HCT116 (cell line): ENCODE measurements around the gene OSBP2. TPM values are rescaled to one million over a fixed set of nuclear protein-coding genes. Genes with fewer than 3 reads are reported as not detected.

Experiments
- ATAC-seq: fragments of 200-7000 bp; cut with Tn5 transposase; 2 replicates; pipeline ENCODE4 v1.9.1; 2020; ENCODE audit warnings: mild to moderate bottlenecking, moderate library complexity
- BruUV-seq: library from RNA; stranded (reverse); fragments of 400-500 nt; replicated peaks from 2 replicates; lab custom pipeline; 2021; lab: Mats Ljungman, UMichigan
- CTCF ChIA-PET: fragments of 300-600 bp; sonication (Branson Sonifier 250); formaldehyde crosslinking; loops from one replicate; lab custom pipeline; 2021; ENCODE audit warnings: antibody characterized with exemption; lab: Charles Lee
- POLR2A ChIA-PET: fragments of 300-600, 350-600 bp; sonication (Branson Sonifier 250); formaldehyde crosslinking; loops from one replicate; lab custom pipeline; 2021; ENCODE audit warnings: antibody characterized with exemption; lab: Charles Lee
- RAD21 ChIA-PET, 2 experiments: fragments of 300-600 bp; sonication (Branson Sonifier 250); formaldehyde crosslinking; loops; one replicate each; lab custom pipeline; 2023; ENCODE audit warnings: low total read pairs in 2 of 2; ENCODE audit not compliant: uncharacterized antibody in 2 of 2, unreplicated experiment in 2 of 2, low non-redundant PET in 1 of 2; lab: Charles Lee
- DNase-seq: peaks from one replicate; pipeline ENCODE4 v3.0.0-alpha.2; 2010; ENCODE audit warnings: low read depth, low spot score
- H2AFZ ChIP-seq: fragments of 200-600 bp; shearing (Covaris generic), sonication (generic); 2 replicates; pipeline ENCODE4 v1.6.1; 2017; ENCODE audit warnings: low read depth, mixed run types, mixed read lengths, antibody characterized with exemption, low read length; ENCODE audit not compliant: poor library complexity, severe bottlenecking
- H3K27ac ChIP-seq: 2 replicates; pipeline ENCODE4 v1.5.1; 2012; ENCODE audit warnings: low read depth, low read length
- H3K27me3 ChIP-seq: fragments of 200-600 bp; sonication (generic); 2 replicates; pipeline ENCODE4 v1.6.1; 2016; ENCODE audit warnings: mixed run types, low read length, mixed read lengths; ENCODE audit not compliant: insufficient read depth
- H3K36me3 ChIP-seq, 2 experiments: fragments of 200-500 bp in 1 of 2; fragments of 200-600 bp in 1 of 2; sonication (Bioruptor generic) in 1 of 2; sonication (generic) in 1 of 2; 2 replicates each; pipeline versions ENCODE4 v1.5.1 to v1.6.1; 2014 to 2016; ENCODE audit warnings: low read length in 2 of 2, inconsistent platforms in 1 of 2, mixed read lengths in 1 of 2, mixed run types in 1 of 2; ENCODE audit not compliant: insufficient read depth in 2 of 2, control insufficient read depth in 1 of 2
- H3K4me1 ChIP-seq, 2 experiments: fragments of 200-600 bp in 1 of 2; sonication (generic) in 1 of 2; 2 replicates each; pipeline versions ENCODE4 v1.5.1 to v1.6.1; 2012 to 2017; ENCODE audit warnings: low read length in 2 of 2, inconsistent platforms in 1 of 2, mild to moderate bottlenecking in 1 of 2, mixed read lengths in 1 of 2, mixed run types in 1 of 2, moderate library complexity in 1 of 2; ENCODE audit not compliant: insufficient read depth in 2 of 2, control insufficient read depth in 1 of 2
- H3K4me2 ChIP-seq: fragments of 200-600 bp; sonication (generic); 2 replicates; pipeline ENCODE4 v1.6.1; 2017; ENCODE audit warnings: mixed run types, low read length, mixed read lengths
- H3K4me3 ChIP-seq, 2 experiments: fragments of 200-600 bp in 1 of 2; sonication (generic) in 1 of 2; replicated peaks in 1 of 2; 2 replicates each; pipeline ENCODE4 v1.5.1; 2011 to 2016; ENCODE audit warnings: low read length in 2 of 2, control low read depth in 1 of 2, low read depth in 1 of 2, mild to moderate bottlenecking in 1 of 2, mixed read lengths in 1 of 2, mixed run types in 1 of 2
- H3K79me2 ChIP-seq: fragments of 200-600 bp; sonication (generic); 2 replicates; pipeline ENCODE4 v1.6.1; 2017; ENCODE audit warnings: mild to moderate bottlenecking, mixed run types, low read length, moderate library complexity, mixed read lengths; ENCODE audit not compliant: insufficient read depth
- H3K9ac ChIP-seq: fragments of 200-600 bp; sonication (generic); 2 replicates; pipeline ENCODE4 v1.6.1; 2016; ENCODE audit warnings: low read length, mixed read lengths
- H3K9me2 ChIP-seq: fragments of 200-600 bp; sonication (generic), shearing (Covaris generic); 2 replicates; pipeline ENCODE4 v1.6.1; 2017; ENCODE audit warnings: mixed run types, mild to moderate bottlenecking, moderate library complexity; ENCODE audit not compliant: insufficient read depth
- H3K9me3 ChIP-seq, 2 experiments: fragments of 200-500 bp in 1 of 2; fragments of 200-600 bp in 1 of 2; sonication (Bioruptor generic) in 1 of 2; sonication (generic) in 1 of 2; 2 replicates each; pipeline ENCODE4 v1.6.1; 2014 to 2017; ENCODE audit warnings: low read length in 2 of 2, mixed read lengths in 2 of 2, inconsistent platforms in 1 of 2, low read depth in 1 of 2, mild to moderate bottlenecking in 1 of 2, mixed run types in 1 of 2, moderate library complexity in 1 of 2; ENCODE audit not compliant: control insufficient read depth in 1 of 2, insufficient read depth in 1 of 2
- H4K20me1 ChIP-seq: fragments of 200-600 bp; sonication (generic), shearing (Covaris generic); 2 replicates; pipeline ENCODE4 v1.6.1; 2017; ENCODE audit warnings: mixed run types, mild to moderate bottlenecking, moderate library complexity; ENCODE audit not compliant: insufficient read depth
- CEBPB ChIP-seq: IDR thresholded peaks from 2 replicates; pipeline ENCODE4 v1.6.1; 2012; ENCODE audit warnings: low read depth
- ELF1 ChIP-seq: IDR thresholded peaks from 2 replicates; pipeline ENCODE4 v1.6.1; 2012; ENCODE audit warnings: low read depth, borderline replicate concordance
- RAD21 ChIP-seq: IDR thresholded peaks from 2 replicates; pipeline ENCODE4 v1.6.1; 2012; ENCODE audit warnings: low read depth, mild to moderate bottlenecking
- SIN3A ChIP-seq: IDR thresholded peaks from 2 replicates; pipeline ENCODE4 v1.6.1; 2012; ENCODE audit warnings: low read depth
- TCF7L2 ChIP-seq: IDR thresholded peaks from 2 replicates; pipeline ENCODE4 v1.7.0; 2011; ENCODE audit warnings: borderline replicate concordance, inconsistent platforms; ENCODE audit not compliant: insufficient read depth, insufficient read length; ENCODE audit errors: extremely low read depth
- intact Hi-C: fragments of 100-400 bp; cut with micrococcal nuclease; formaldehyde crosslinking; loops from 2 replicates; pipeline ENCODE4 v1.10.0; 2022
- total RNA-seq: library from RNA; stranded (reverse); gene quantifications from one replicate; pipeline ENCODE4 v1.2.1, GENCODE V29; 2021; ENCODE audit not compliant: unreplicated experiment
- TF ChIP-seq, protein P1 (sequence below), 3 experiments: fragments of 200-600 bp in 1 of 3; sonication (generic) in 1 of 3; IDR thresholded peaks in 2 of 3; conservative IDR thresholded peaks in 1 of 3; 2 replicates each; pipeline ENCODE4 v1.5.1; 2012 to 2017; ENCODE audit warnings: low read depth in 2 of 3, low read length in 2 of 3, antibody characterized with exemption in 1 of 3, borderline replicate concordance in 1 of 3, control low read depth in 1 of 3, mild to moderate bottlenecking in 1 of 3, mixed read lengths in 1 of 3, mixed run types in 1 of 3, moderate library complexity in 1 of 3; ENCODE audit not compliant: insufficient read depth in 1 of 3

OSBP2 gene
- total RNA-seq, 1 experiment from 2014 or later = 12.9 TPM

DNA sequence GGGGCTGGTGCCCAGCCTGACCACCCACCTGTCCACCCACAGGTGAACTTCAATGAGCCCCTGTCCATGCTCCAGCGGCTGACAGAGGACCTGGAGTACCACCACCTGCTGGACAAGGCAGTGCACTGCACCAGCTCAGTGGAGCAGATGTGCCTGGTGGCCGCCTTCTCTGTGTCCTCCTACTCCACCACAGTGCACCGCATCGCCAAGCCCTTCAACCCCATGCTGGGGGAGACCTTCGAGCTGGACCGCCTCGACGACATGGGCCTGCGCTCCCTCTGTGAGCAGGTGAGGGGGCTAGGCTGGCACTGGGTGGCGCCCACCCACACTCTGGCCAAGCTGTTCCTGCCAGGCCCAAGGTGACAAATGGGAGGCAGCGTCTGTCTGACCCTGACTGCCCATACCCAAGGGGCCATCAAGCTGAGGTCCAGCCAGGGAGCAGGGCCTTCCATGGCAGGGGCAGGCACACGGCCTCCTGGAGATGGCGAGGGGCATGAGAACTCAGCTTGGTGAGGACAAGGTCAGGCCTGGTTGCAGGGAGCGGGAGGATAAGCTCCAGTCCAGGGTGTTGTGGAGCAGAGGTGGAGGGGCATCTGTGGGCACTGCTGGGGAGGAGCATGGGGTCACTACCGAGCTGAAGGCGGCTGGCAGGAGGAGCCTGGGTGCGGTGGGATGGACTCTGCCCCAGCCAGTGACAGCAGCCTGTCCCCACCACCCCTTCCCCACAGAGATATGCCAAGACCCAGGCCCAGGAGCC, 196.2 kb downstream of the OSBP2 start:
- Histone ChIP-seq H3K4me1 (no peaks in the 10 kb centered on the region), H3K27me3 (no peaks in the 10 kb centered on the region), H2AFZ (no peak overlapping the region), H3K27ac (no peak overlapping the region), H3K4me3 (no peak overlapping the region), H3K9me3 (no peaks in the 10 kb centered on the region)
- ChIA-PET CTCF (interaction anchor here (0.6 to 3.2 kb wide), 7 partner anchors 29 to 217 kb away, joined by 3 to 19 read pairs (median 3); partner anchors contain the start of gene SELENOM), RAD21 (interaction anchor here (1.0 to 1.4 kb wide), 2 partner anchors 74 to 128 kb away, joined by 3 to 8 read pairs; no protein-coding TSS in a partner anchor)
- BruUV-seq = no TSS peak
- intact Hi-C loops = loop anchor here (1.0 kb wide), 1 partner anchor 128 kb away; no protein-coding TSS in a partner anchor
- TF ChIP-seq ELF1 (no peak), RAD21 (peak; percentile 69)
- TF ChIP-seq, protein P1, sequence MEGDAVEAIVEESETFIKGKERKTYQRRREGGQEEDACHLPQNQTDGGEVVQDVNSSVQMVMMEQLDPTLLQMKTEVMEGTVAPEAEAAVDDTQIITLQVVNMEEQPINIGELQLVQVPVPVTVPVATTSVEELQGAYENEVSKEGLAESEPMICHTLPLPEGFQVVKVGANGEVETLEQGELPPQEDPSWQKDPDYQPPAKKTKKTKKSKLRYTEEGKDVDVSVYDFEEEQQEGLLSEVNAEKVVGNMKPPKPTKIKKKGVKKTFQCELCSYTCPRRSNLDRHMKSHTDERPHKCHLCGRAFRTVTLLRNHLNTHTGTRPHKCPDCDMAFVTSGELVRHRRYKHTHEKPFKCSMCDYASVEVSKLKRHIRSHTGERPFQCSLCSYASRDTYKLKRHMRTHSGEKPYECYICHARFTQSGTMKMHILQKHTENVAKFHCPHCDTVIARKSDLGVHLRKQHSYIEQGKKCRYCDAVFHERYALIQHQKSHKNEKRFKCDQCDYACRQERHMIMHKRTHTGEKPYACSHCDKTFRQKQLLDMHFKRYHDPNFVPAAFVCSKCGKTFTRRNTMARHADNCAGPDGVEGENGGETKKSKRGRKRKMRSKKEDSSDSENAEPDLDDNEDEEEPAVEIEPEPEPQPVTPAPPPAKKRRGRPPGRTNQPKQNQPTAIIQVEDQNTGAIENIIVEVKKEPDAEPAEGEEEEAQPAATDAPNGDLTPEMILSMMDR (IDR thresholded peaks at IDR 0.05 in 2 of 3, conservative IDR thresholded peaks at IDR 0.05 in 1 of 3; ENCODE audit: borderline replicate concordance in 1 of 3, insufficient read depth in 1 of 3, low read depth in 2 of 3, low read length in 2 of 3) = peak; percentile 57 to 91 (median 79); a peak in 5 of 6 replicates
- TF ChIP-seq, all 23 proteins: peak for 2
- Histone ChIP-seq H3K9ac (no peak overlapping the region), H3K4me2 (no peak overlapping the region), H3K36me3 (no peaks in the 10 kb centered on the region), H3K9me2 (no peaks in the 10 kb centered on the region), H4K20me1 (no peaks in the 10 kb centered on the region), H3K79me2 (no peaks in the 10 kb centered on the region)
- DNase-seq = peak; percentile 10
- POLR2A ChIA-PET = no interaction called here
- peak; percentile 94 for ATAC-seq

DNA sequence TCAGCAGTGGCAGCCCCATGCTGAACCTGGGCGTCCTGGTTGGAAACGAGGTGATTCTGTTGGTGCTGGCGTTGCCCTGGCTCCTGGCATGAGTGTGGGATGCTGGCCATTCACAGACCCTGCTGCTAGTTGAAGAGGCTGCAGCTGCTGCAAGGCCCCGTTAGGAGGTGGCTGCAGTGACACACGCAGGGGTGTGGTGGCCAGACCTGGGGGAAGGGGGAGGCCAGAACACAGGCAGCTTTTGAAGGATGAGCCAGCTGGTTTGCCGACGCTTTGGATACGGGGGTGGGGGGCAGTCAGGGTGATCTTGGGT, 196.7 kb downstream of the OSBP2 start:
- CTCF ChIA-PET = interaction anchor here (0.9 to 3.2 kb wide), 4 partner anchors 75 to 128 kb away, joined by 3 to 19 read pairs (median 6); no protein-coding TSS in a partner anchor
- RAD21 ChIA-PET = interaction anchor here (1.0 to 1.4 kb wide), 2 partner anchors 75 to 128 kb away, joined by 3 to 8 read pairs; no protein-coding TSS in a partner anchor
- Histone ChIP-seq H3K9ac (no peak overlapping the region), H3K9me3 (no peaks in the 10 kb centered on the region), H3K4me3 (no peak overlapping the region), H3K27ac (no peak overlapping the region), H3K9me2 (no peaks in the 10 kb centered on the region), H2AFZ (no peak overlapping the region), H4K20me1 (no peaks in the 10 kb centered on the region), H3K27me3 (no peaks in the 10 kb centered on the region), H3K4me2 (no peak overlapping the region), H3K79me2 (no peaks in the 10 kb centered on the region), H3K4me1 (no peaks in the 10 kb centered on the region), H3K36me3 (no peaks in the 10 kb centered on the region; a peak in 1 of 4 replicates)
- POLR2A ChIA-PET = no interaction called here
- TF ChIP-seq CEBPB = no peak
- no peak for TF ChIP-seq TCF7L2
- TF ChIP-seq SIN3A = no peak
- ATAC-seq (no peak), DNase-seq (no peak)
- no TSS peak for BruUV-seq
- intact Hi-C loops = no loop called here
